IMR-90 (cell line): ENCODE measurements around the gene EEF1AKMT1.

Experiments used
- BHLHE40 ChIP-seq: fragments of 150-350 bp; IDR thresholded peaks from 2 replicates; pipeline ENCODE4 v1.6.1; 2016; ENCODE audit warnings: mild to moderate bottlenecking, low read depth, low read length
- CEBPB ChIP-seq: IDR thresholded peaks from 2 replicates; pipeline ENCODE4 v1.6.1; 2012; ENCODE audit warnings: low read depth, low read length, improper control_type of control experiment
- FOS ChIP-seq: fragments of 150-350 bp; IDR thresholded peaks from 2 replicates; pipeline ENCODE4 v1.6.1; 2016; ENCODE audit warnings: low read depth, low read length
- MAZ ChIP-seq: IDR thresholded peaks from 2 replicates; pipeline ENCODE4 v1.6.1; 2012; ENCODE audit warnings: low read depth, mild to moderate bottlenecking, low read length, improper control_type of control experiment, moderate library complexity, borderline replicate concordance
- MXI1 ChIP-seq: IDR thresholded peaks from 2 replicates; pipeline ENCODE4 v1.6.1; 2012; ENCODE audit warnings: low read depth, mild to moderate bottlenecking, low read length, moderate library complexity, borderline replicate concordance
- NFE2L2 ChIP-seq: fragments of 150-350 bp; IDR thresholded peaks from 2 replicates; pipeline ENCODE4 v1.6.1; 2016; ENCODE audit warnings: low read depth, mild to moderate bottlenecking, low read length
- POLR2A ChIP-seq: IDR thresholded peaks from 2 replicates; pipeline ENCODE4 v1.6.1; 2012; ENCODE audit warnings: mild to moderate bottlenecking, low read depth, low read length
- RAD21 ChIP-seq: IDR thresholded peaks from 2 replicates; pipeline ENCODE4 v1.6.1; 2012; ENCODE audit warnings: low read length, improper control_type of control experiment
- RCOR1 ChIP-seq: IDR thresholded peaks from 2 replicates; pipeline ENCODE4 v1.6.1; 2012; ENCODE audit warnings: mild to moderate bottlenecking, low read length, improper control_type of control experiment; ENCODE audit not compliant: insufficient replicate concordance
- TF ChIP-seq, protein P1 (sequence below): conservative IDR thresholded peaks from 2 replicates; pipeline ENCODE4 v1.5.1; 2012; ENCODE audit warnings: mild to moderate bottlenecking, low read depth, low read length, improper control_type of control experiment
- TF ChIP-seq, protein P2 (sequence below): fragments of 150-350 bp; IDR thresholded peaks from 2 replicates; pipeline ENCODE4 v1.6.1; 2016; ENCODE audit warnings: low read depth, mild to moderate bottlenecking, low read length, moderate library complexity, borderline replicate concordance

DNA sequence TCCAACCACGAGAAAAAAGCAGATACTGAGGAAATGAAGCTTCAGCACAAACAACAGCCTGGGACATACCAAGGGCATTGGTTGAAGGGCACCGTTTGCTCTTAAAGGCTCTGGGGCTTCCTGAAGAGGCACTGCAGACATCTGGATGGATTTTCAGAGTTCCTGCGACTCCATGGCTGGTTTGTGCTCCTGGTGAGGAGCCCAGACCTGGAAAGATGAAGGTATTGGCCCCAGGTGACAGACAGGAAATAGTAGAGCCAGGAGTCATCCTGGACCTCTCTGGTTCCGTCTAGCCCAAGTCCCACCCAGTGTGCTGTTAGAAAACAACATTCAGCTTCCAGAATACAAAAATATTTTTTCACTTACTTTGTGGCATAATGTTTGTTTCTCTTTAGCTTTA lies 64.0 kb downstream of the EEF1AKMT1 start:
- TF ChIP-seq NFE2L2 (no peak), BHLHE40 (no peak), POLR2A (no peak), RAD21 (no peak), CEBPB (no peak), FOS (no peak), RCOR1 (no peak), MAZ (no peak), MXI1 (no peak)
- TF ChIP-seq, protein P1, sequence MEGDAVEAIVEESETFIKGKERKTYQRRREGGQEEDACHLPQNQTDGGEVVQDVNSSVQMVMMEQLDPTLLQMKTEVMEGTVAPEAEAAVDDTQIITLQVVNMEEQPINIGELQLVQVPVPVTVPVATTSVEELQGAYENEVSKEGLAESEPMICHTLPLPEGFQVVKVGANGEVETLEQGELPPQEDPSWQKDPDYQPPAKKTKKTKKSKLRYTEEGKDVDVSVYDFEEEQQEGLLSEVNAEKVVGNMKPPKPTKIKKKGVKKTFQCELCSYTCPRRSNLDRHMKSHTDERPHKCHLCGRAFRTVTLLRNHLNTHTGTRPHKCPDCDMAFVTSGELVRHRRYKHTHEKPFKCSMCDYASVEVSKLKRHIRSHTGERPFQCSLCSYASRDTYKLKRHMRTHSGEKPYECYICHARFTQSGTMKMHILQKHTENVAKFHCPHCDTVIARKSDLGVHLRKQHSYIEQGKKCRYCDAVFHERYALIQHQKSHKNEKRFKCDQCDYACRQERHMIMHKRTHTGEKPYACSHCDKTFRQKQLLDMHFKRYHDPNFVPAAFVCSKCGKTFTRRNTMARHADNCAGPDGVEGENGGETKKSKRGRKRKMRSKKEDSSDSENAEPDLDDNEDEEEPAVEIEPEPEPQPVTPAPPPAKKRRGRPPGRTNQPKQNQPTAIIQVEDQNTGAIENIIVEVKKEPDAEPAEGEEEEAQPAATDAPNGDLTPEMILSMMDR = no peak
- TF ChIP-seq, protein P2, sequence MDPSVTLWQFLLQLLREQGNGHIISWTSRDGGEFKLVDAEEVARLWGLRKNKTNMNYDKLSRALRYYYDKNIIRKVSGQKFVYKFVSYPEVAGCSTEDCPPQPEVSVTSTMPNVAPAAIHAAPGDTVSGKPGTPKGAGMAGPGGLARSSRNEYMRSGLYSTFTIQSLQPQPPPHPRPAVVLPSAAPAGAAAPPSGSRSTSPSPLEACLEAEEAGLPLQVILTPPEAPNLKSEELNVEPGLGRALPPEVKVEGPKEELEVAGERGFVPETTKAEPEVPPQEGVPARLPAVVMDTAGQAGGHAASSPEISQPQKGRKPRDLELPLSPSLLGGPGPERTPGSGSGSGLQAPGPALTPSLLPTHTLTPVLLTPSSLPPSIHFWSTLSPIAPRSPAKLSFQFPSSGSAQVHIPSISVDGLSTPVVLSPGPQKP = no peak
